Stimulated activated CD4-positive, alpha-beta T cell treated with anti-CD3 and anti-CD28 coated beads, TNF-alpha, amount 100 ng/mL, for 48 hours (primary cell): ENCODE results near the gene MCM5.
"Not testable (repeated sequence)": the region's sequence is repeated elsewhere in the genome, so short reads cannot be mapped to it uniquely, and the experiment has no call there.

Experiments used
- DNase-seq, 3 donors: peaks; one replicate each; pipeline ENCODE4 v3.0.0-alpha.2; 2020; ENCODE audit warnings: low read depth in 3 of 3

MCM5 gene

GRCh38 chr22:35379146-35379993, 20.6 kb upstream of the MCM5 start:
- DNase-seq = no peak

- no peak for DNase-seq
Observed at GRCh38 chr22:35380013-35380412, 19.9 kb upstream of the MCM5 start.

DNA sequence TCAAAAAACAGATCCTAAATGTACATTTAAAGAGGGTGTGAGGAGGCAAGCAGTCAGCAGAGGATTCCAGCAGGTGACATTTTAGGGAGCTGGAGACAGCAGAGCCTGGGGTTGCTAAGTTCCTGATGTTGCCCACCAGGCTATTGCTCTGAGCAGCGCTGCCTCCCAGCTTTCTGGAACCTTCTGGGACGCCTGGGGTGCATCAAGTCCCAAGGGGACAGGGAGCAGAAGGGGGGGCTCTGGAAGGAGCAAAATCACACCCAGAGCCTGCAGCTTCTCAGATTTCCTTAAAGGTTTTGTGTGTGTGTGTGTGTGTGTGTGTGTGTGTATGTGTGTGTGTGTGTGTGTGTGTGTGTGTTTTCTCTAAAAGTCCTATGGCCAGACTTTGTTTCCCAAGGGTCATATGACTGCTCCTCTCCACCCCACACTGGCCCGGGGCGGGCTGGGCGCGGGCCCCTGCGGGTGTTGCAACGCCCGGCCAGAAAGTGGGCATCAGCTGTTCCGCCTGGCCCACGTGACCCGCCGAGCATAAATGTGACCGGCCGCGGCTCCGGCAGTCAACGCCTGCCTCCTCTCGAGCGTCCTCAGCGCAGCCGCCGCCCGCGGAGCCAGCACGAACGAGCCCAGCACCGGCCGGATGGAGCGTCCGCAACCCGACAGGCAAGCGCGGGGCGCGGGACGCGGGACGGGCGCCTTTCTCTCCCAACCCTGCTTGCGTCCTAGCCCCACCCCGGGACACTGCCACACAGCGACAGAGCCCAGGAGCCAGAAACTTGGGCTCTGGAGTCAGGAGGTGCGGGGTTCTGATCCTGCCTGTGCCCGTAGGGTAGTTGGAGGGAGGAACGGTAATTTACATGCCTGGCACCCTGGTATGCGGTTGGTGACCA, 19.2 kb upstream of the MCM5 start, which contains the start of gene HMOX1:
Gene HMOX1 (plus strand): TSS at position 560 of the 887 bp plus-strand sequence. CDS start 78 bp downstream, at position 638.
- peak in 1 of 3 donors; percentile 21 for DNase-seq

- no peak for DNase-seq
Observed at GRCh38 chr22:35381424-35382009, 18.4 kb upstream of the MCM5 start.

- DNase-seq = no peak
Observed at GRCh38 chr22:35383679-35384071, 16.3 kb upstream of the MCM5 start.

DNA sequence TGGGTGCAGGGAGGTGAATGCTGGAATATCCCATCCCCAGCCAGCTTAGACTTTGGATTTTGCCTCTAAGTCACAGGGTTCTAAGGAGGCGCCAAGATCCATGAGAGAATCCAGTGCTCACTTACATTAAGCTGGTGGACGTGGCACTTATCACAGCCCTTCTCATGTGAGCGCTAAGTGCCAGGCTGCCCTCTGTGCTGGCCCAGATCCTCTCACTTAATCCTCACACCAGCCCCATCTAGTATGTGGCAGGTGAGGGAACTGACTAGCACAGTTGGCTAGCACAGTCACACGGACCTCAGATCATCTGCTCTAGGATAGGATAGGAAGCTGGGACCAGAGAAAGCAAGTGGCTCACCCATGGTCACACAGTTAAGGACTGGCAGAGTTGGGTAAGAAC, 15.4 kb upstream of the MCM5 start:
- DNase-seq = no peak

- no peak for DNase-seq
Observed at GRCh38 chr22:35384975-35385588, 14.9 kb upstream of the MCM5 start.

DNA sequence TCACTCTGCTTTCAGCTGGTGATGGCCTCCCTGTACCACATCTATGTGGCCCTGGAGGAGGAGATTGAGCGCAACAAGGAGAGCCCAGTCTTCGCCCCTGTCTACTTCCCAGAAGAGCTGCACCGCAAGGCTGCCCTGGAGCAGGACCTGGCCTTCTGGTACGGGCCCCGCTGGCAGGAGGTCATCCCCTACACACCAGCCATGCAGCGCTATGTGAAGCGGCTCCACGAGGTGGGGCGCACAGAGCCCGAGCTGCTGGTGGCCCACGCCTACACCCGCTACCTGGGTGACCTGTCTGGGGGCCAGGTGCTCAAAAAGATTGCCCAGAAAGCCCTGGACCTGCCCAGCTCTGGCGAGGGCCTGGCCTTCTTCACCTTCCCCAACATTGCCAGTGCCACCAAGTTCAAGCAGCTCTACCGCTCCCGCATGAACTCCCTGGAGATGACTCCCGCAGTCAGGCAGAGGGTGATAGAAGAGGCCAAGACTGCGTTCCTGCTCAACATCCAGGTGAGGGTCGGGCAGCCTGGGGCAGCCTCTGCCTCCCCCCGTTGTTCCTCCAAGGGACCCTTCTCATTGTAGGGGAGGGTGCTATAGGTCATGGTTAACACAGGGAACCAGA, 13.2 kb upstream of the MCM5 start:
- no peak for DNase-seq

DNA sequence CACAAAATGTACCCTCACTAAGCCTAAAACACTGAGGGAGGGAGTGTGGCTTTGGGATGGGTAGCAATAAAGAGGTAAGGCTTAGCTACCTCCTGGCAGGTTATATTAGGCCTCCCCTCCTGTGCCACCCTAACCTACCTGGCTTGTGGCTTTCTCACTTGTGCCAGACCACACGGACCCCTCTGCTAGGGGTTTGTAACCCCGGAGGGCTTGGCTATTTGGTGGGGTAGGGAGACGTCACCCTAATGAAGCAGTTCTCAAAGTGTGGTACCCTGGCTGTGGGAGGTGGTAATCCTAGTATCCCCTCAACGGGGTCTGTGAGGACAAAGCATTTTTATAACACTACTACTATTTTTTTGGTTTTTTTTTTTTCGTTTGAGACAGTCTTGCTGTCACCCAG, 9.0 kb upstream of the MCM5 start:
- DNase-seq = no peak

DNA sequence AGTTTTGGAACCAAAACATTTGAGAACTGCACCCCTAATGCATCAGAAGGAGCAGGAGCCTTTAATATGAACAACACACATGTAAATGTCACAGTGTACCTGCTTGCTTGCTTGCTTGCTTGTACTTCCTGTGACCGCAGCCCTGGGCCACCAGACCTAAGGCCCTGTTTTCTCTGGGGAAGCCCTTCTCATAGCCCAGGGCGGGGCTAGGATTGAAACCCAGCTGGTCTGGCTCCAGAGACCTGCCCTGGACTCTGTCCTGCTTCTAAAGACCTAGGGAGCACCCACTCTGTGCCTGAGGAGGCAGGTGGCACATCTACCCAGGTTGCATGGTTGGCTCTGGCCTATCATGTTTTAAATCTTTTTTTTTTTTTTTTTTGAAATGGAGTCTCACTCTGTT, 7.6 kb upstream of the MCM5 start:
- no peak for DNase-seq

GRCh38 chr22:35393116-35394010, 6.6 kb upstream of the MCM5 start:
- no peak for DNase-seq

DNA sequence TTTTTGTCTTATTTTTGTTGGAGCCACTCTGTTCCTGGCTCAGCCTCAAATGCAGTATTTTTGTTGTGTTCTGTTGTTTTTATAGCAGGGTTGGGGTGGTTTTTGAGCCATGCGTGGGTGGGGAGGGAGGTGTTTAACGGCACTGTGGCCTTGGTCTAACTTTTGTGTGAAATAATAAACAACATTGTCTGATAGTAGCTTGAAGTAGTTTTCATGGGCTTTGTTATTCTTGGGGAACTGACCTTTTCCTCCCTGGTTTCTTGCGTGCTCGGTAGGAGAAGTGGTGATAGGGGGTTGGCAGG, 6.0 kb upstream of the MCM5 start:
- DNase-seq = no peak

DNA sequence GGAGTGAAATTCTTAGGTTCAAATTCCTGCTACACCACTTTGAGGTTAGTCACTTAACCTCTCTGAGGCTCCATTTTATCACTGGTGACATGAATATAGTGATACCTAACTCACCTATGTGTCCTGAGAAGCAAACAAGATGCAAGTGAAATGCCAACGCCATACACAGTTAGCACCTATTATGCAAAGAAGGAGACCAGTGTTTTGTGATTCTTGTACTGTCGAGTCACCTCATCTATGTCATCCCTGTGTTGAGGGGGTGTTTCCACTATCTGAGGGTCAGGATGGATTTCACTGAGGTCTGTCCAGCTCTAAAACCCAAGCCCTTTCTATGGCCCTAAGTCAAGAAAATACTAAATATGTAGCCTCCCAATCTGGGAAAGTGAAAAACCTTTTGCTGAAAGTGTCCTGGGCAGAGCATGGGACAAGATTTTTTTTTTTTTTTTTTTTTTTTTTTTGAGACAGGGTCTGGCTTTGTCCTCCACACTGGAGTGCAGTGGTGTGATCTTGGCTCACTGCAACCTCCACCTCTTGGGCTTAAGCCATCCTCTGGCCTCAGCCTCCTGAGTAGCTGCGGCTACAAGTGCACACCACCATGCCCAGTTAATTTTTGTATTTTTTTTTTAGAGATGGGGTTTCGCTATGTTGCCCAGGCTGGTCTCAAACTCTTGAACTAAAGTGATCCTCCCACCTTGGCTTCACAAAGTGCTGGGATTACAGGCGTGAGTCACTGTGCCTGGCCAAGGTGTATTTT, 5.0 kb upstream of the MCM5 start:
- DNase-seq = no peak

DNA sequence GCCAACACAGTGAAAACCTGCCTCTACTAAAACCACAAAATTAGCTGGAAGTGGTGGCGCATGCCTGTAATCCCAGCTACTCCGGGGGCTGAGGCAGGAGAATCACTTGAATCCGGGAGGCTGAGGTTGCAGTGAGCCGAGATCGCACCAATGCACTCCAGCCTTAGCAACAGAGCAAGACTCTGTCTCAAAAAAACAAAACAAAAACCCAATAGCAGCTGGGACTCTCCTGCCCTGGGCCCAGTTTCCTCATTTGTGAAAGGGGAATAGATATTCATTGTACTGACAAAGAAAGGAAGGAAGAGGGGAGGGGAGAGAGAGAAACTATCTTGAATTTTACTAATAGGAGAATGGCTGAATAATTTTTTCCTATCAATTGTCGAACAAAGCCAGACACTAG, 3.3 kb upstream of the MCM5 start:
- not testable (repeated sequence) for DNase-seq

DNA sequence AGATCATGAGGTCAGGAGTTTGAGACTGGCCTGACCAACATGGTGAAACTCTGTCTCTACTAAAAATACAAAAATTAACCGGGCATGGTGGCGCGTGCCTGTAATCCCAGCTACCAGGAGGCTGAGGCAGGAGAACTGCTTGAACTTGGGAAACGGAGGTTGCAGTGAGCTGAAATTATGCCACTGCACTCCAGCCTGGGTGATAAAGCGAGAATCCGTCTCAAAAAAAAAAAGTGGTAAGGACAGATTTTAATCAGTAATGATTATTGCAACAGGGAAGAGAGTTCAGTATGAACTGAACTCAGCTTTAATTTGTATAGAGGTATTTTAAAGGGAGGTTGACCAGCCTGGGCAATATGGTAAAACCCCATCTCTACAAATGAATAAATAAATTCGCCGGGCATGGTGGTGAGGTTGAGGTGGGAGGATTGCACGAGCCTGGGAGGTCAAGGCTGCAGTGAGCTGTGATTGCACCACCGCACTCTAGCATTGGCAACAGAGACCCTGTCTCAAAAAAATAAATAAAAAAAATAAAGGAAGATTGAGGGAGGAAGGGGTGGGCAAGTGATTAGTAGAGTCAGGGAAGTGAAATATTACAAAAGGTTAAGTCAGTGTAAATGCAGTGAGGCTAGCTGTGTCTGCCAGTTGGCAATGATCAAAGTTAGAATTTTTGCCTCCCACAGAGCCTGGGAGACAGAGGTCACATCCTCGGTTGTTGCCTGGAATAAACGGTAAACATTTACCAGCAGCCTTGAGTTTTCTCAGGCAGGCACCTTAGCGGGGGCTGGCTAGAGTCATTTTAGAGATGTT, 2.6 kb upstream of the MCM5 start:
- DNase-seq = no peak

DNA sequence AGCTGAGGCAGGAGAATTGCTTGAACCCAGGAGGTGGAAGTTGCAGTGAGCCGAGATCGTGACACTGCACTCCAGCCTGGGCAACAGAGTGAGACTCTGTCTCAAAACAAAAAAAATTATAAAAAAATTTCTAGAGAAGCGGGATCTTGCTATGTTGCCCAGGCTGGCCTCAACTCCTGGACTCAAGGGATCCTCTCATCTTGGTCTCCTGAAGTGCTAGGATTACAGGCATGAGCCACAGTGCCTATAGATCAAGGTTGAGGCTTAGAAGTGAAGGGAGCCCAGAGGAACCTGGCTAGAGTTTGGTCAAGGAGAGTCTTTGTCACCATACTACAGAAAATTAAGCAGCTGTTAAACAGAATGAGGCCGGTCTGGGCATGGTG, 1.4 kb upstream of the MCM5 start:
- no peak for DNase-seq

GRCh38 chr22:35399114-35399677, 744 bp upstream of the MCM5 start:
- no peak for DNase-seq

GRCh38 chr22:35400501-35400790, 506 bp downstream of the MCM5 start:
- DNase-seq = no peak

GRCh38 chr22:35401863-35402262, 1.9 kb downstream of the MCM5 start:
- DNase-seq = no peak
